Astrocyte (in vitro differentiated cells and primary cell): ENCODE results near the gene DSG3. TPM values are rescaled to one million over a fixed set of nuclear protein-coding genes. Genes with fewer than 3 reads are reported as not detected.
A peak's percentile ranks its signal among the peaks of the same experiment; 100 is the strongest.

Source experiments
- DNase-seq: peaks from one replicate; pipeline ENCODE4 v3.0.0-alpha.2; 2010; ENCODE audit warnings: low read depth
- FAIRE-seq: peaks from 2 replicates; lab custom pipeline; 2011; peaks lifted over from hg19 to GRCh38; lab: Jason Lieb, UNC
- H2AFZ ChIP-seq: 2 replicates; pipeline ENCODE4 v1.6.0; 2012; ENCODE audit warnings: low read depth, low read length, inconsistent platforms
- H3K27ac ChIP-seq: 2 replicates; pipeline ENCODE4 v1.5.1; 2011; ENCODE audit warnings: low read depth, low read length, inconsistent platforms
- H3K27me3 ChIP-seq: 2 replicates; pipeline ENCODE4 v1.6.0; 2011; ENCODE audit warnings: low read length, inconsistent platforms; ENCODE audit not compliant: insufficient read depth
- H3K36me3 ChIP-seq: 2 replicates; pipeline ENCODE4 v1.5.1; 2011; ENCODE audit warnings: low read length, inconsistent platforms; ENCODE audit not compliant: insufficient read depth
- H3K4me1 ChIP-seq: 2 replicates; pipeline ENCODE4 v1.5.1; 2011; ENCODE audit warnings: low read length, inconsistent platforms; ENCODE audit not compliant: insufficient read depth
- H3K4me2 ChIP-seq: 2 replicates; pipeline ENCODE4 v1.6.0; 2012; ENCODE audit warnings: low read length, inconsistent platforms
- H3K4me3 ChIP-seq: 2 replicates; pipeline ENCODE4 v1.5.1; 2011; ENCODE audit warnings: low read depth, mild to moderate bottlenecking, low read length, inconsistent platforms; ENCODE audit not compliant: insufficient read depth
- H3K79me2 ChIP-seq: 2 replicates; pipeline ENCODE4 v1.6.0; 2012; ENCODE audit warnings: mild to moderate bottlenecking, low read length, inconsistent platforms; ENCODE audit not compliant: insufficient read depth
- H3K9ac ChIP-seq: 2 replicates; pipeline ENCODE4 v1.6.0; 2012; ENCODE audit warnings: mild to moderate bottlenecking, low read length, inconsistent platforms
- H3K9me3 ChIP-seq: 2 replicates; pipeline ENCODE4 v1.5.1; 2012; ENCODE audit warnings: low read depth, mild to moderate bottlenecking, low read length, inconsistent platforms; ENCODE audit not compliant: insufficient read depth
- H4K20me1 ChIP-seq: 2 replicates; pipeline ENCODE4 v1.6.0; 2012; ENCODE audit warnings: low read length, inconsistent platforms; ENCODE audit not compliant: insufficient read depth
- H3K27ac Mint-ChIP-seq: one replicate; pipeline ENCODE4 v1.8.0; 2021; ENCODE audit warnings: mild to moderate bottlenecking, mixed read lengths; ENCODE audit not compliant: unreplicated experiment
- H3K27me3 Mint-ChIP-seq: one replicate; pipeline ENCODE4 v1.8.0; 2021; ENCODE audit warnings: low read depth, mixed read lengths; ENCODE audit not compliant: unreplicated experiment
- H3K36me3 Mint-ChIP-seq: one replicate; pipeline ENCODE4 v1.8.0; 2021; ENCODE audit warnings: low read depth, mixed read lengths; ENCODE audit not compliant: unreplicated experiment
- H3K4me1 Mint-ChIP-seq: one replicate; pipeline ENCODE4 v1.8.0; 2021; ENCODE audit warnings: low read depth, mixed read lengths; ENCODE audit not compliant: unreplicated experiment
- H3K4me3 Mint-ChIP-seq: one replicate; pipeline ENCODE4 v1.8.0; 2021; ENCODE audit warnings: mild to moderate bottlenecking, moderate library complexity, mixed read lengths; ENCODE audit not compliant: unreplicated experiment
- H3K9me3 Mint-ChIP-seq: one replicate; pipeline ENCODE4 v1.8.0; 2021; ENCODE audit warnings: mild to moderate bottlenecking, mixed read lengths; ENCODE audit not compliant: unreplicated experiment
- CTCF ChIP-seq: IDR thresholded peaks from 2 replicates; pipeline ENCODE4 v1.5.1; 2011; ENCODE audit warnings: low read depth, mild to moderate bottlenecking, inconsistent platforms, low read length, moderate library complexity; ENCODE audit not compliant: insufficient read depth
- EZH2 ChIP-seq: IDR thresholded peaks from 2 replicates; pipeline ENCODE4 v1.6.1; 2012; ENCODE audit warnings: mild to moderate bottlenecking, low read length, inconsistent platforms; ENCODE audit not compliant: insufficient read depth
- total RNA-seq: library from RNA; stranded (reverse); gene quantifications from 2 replicates; pipeline ENCODE4 v1.2.1, GENCODE V29; 2021

DSG3 gene
- total RNA-seq, 1 donor from 2014 or later, result 0.64 TPM

- no peaks in the 10 kb centered on the region for H3K27me3 Mint-ChIP-seq
- no peak for DNase-seq
- H4K20me1 ChIP-seq, result no peaks in the 10 kb centered on the region
- H3K4me3 ChIP-seq, result no peak overlapping the region
- H3K36me3 ChIP-seq, result no peaks in the 10 kb centered on the region
- H3K4me2 ChIP-seq, result no peak overlapping the region
- no peak overlapping the region for H2AFZ ChIP-seq
- no peaks in the 10 kb centered on the region for H3K4me1 ChIP-seq
- H3K79me2 ChIP-seq, result no peaks in the 10 kb centered on the region
- no peak overlapping the region for H3K27ac ChIP-seq
- peaks cover 5% of the 10 kb centered on the region for H3K27me3 ChIP-seq
- no peaks in the 10 kb centered on the region for H3K4me1 Mint-ChIP-seq
- H3K36me3 Mint-ChIP-seq, result no peaks in the 10 kb centered on the region
- H3K9me3 Mint-ChIP-seq, result peaks cover 3% of the 10 kb centered on the region
- H3K9ac ChIP-seq, result no peak overlapping the region
- TF ChIP-seq EZH2 (no peak), CTCF (no peak)
- no peak for FAIRE-seq
- no peak overlapping the region for H3K4me3 Mint-ChIP-seq
- no peak overlapping the region for H3K27ac Mint-ChIP-seq
- H3K9me3 ChIP-seq, result no peaks in the 10 kb centered on the region
Measured at GRCh38 chr18:31407649-31408048, 39.9 kb upstream of the DSG3 start.

GRCh38 chr18:31409276-31409675 is 38.3 kb upstream of the DSG3 start:
- no peak for FAIRE-seq
- no peak overlapping the region for H3K9ac ChIP-seq
- no peak overlapping the region for H3K27ac ChIP-seq
- Mint-ChIP-seq H3K27me3 (no peaks in the 10 kb centered on the region), H3K4me3 (no peak overlapping the region), H3K27ac (no peak overlapping the region), H3K36me3 (no peaks in the 10 kb centered on the region), H3K9me3 (peaks cover 3% of the 10 kb centered on the region), H3K4me1 (no peaks in the 10 kb centered on the region)
- peak overlapping the region; percentile 10 for H2AFZ ChIP-seq
- no peaks in the 10 kb centered on the region for H3K36me3 ChIP-seq
- H3K27me3 ChIP-seq, result no peaks in the 10 kb centered on the region
- DNase-seq, result no peak
- no peaks in the 10 kb centered on the region for H3K4me1 ChIP-seq
- no peaks in the 10 kb centered on the region for H4K20me1 ChIP-seq
- no peak overlapping the region for H3K4me2 ChIP-seq
- no peaks in the 10 kb centered on the region for H3K79me2 ChIP-seq
- TF ChIP-seq EZH2 (no peak), CTCF (no peak)
- no peaks in the 10 kb centered on the region for H3K9me3 ChIP-seq
- H3K4me3 ChIP-seq, result no peak overlapping the region

- no peak overlapping the region for H3K4me3 Mint-ChIP-seq
- Histone ChIP-seq H3K4me1 (no peaks in the 10 kb centered on the region), H3K9ac (no peak overlapping the region), H4K20me1 (no peaks in the 10 kb centered on the region), H3K4me3 (no peak overlapping the region), H2AFZ (peak overlapping the region; percentile 64), H3K27me3 (no peaks in the 10 kb centered on the region), H3K4me2 (peak overlapping the region; percentile 40), H3K27ac (no peak overlapping the region), H3K36me3 (no peaks in the 10 kb centered on the region), H3K79me2 (no peaks in the 10 kb centered on the region), H3K9me3 (no peaks in the 10 kb centered on the region)
- H3K9me3 Mint-ChIP-seq, result peaks cover 3% of the 10 kb centered on the region
- no peaks in the 10 kb centered on the region for H3K27me3 Mint-ChIP-seq
- no peak for FAIRE-seq
- TF ChIP-seq EZH2 (no peak), CTCF (no peak)
- H3K36me3 Mint-ChIP-seq, result no peaks in the 10 kb centered on the region
- no peak for DNase-seq
- no peaks in the 10 kb centered on the region for H3K4me1 Mint-ChIP-seq
- no peak overlapping the region for H3K27ac Mint-ChIP-seq
Measured at GRCh38 chr18:31410716-31411483, 36.6 kb upstream of the DSG3 start.
